ENCODE results near the gene TCF3.
"Not testable (repeated sequence)": the region's sequence is repeated elsewhere in the genome, so short reads cannot be mapped to it uniquely, and the experiment has no call there.

Gene TCF3

DNA sequence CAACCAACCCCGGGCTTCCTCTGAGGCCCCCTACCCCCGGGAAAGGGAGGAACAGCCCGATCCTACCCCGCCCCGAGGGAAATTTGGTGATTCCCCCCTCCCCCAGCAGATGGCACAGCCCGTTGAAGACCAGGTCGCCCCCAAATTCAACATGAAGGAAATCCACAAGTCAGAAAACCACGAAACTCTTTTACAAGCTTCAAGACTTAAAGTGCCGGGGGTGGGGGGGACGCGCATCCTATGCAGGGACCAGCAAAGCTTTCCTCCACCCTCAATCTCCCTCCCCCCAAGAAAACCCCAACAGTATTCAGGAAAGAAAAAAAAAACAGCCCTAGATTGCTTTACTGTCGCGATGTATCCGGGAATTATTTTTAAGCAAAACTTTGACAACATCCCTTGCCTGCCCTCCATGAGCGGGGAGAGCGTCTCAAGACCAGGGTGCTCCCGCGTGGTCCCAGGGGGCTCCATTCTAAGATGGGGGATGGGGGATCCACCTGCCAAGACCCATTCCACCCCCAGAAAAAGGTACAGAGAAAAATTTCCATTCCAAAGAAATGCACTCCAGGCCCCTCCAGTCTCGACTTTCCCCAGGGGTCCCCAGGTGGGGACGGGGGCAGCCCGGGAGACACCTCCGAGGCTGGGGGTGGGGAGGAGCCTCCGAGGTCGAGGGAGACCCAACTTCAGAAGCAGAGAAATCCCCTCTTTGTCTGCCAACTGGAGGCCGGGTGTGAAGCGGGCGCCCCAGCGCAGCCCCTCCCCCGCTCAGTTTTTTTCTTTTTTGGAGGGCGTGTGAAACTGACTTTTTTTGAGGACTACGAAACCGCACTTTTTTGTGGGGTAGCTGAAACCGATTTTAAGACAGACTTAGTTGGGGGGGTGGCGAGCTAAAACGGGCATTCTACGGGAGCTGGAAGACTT is 1.5 kb downstream of the TCF3 start:
- DNase-seq: peak; percentile 63

DNA sequence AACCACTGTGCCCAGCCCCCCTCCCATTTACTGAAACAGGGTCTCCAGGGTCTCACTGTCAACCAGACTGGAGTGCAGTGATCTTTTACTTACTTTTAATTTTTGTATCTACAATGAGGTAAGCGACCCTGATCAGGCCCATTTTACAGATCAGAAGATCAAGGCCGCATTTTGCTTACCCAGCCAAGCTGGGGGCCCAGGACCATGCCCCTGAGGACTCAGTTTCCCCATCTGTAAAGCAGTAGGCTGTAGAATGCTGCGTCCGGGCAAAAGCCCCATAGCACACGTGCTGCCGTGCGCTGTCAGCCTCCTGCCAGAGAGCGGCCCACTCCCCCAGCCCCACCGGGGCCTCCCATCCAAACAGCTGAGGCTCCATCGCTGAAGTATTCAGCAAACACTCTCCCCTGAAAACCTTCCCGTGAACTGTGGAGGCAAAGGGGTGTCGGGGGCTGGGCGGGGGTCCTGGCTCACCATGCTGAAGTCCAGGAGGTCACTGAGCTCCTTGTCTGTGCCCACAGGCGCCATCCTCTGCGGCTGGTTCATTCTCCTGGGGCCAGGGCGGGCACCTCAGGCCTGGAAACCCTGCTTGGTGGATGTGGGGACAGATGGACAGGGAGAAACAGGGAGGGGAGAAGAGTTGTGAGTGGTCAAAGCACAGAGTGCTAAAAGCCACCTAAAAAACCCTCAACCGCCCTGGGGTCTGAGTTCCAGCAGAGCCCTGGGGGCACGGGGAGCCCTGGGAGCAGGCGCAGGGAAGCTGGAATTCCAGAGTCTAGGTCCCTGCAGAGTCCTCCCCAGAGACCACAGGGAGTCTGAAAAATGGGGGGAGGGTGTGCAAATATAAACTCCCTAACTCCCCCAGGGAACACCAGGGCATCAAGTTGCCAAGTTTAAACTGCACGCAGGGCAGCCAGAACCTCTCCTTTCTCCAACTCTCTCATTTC is 2.4 kb downstream of the TCF3 start:
- no peak for DNase-seq

DNA sequence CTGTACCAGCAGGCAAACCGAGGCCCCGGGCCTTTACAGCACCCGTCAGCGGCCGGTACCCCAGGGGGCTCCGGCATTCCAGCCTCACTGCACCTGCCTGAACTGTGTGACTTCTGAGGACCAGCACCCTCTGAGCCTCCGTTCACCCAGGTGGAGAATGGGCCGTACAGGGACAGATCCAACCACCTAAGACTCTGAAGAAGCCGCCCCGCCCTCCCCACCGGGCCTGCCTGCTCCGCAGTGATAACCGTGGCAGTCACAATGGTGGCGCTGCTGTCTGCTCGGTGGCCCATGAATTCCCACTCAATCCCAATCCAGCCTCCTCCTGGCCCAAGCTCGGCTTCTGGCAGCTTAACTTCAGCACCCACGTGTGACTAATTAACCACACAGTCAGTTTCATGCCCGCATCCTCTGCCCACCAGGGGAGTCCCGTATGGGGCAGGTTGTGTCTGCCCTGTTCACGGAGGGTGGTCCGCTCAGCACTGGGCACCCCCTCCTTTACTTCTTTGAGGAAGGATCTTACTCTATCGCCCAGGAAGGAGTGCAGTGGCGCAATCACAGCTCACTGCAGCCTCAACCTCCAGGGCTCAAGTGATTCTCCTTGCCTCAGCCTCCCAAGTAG is 3.4 kb downstream of the TCF3 start:
- no peak for DNase-seq

DNA sequence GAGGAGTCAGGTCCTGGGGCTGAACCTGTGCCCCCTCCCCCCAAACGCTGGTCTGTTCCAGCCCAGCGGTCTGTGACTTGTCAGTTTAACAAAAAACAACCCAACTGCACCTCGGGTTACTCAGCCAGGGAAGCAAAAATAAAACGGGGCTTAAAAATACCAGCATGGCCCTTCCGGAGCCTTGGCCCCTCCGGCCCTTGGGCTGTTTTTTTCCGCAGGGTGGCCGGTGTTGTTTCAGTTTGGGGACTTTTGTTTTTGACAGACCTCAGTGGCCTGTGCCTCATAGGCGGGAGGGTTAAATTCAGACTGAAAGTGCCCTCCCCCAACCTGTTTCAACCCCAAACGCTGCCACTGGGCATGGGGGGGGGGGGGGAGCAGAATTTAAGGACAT is 4.0 kb downstream of the TCF3 start:
- no peak for DNase-seq

DNA sequence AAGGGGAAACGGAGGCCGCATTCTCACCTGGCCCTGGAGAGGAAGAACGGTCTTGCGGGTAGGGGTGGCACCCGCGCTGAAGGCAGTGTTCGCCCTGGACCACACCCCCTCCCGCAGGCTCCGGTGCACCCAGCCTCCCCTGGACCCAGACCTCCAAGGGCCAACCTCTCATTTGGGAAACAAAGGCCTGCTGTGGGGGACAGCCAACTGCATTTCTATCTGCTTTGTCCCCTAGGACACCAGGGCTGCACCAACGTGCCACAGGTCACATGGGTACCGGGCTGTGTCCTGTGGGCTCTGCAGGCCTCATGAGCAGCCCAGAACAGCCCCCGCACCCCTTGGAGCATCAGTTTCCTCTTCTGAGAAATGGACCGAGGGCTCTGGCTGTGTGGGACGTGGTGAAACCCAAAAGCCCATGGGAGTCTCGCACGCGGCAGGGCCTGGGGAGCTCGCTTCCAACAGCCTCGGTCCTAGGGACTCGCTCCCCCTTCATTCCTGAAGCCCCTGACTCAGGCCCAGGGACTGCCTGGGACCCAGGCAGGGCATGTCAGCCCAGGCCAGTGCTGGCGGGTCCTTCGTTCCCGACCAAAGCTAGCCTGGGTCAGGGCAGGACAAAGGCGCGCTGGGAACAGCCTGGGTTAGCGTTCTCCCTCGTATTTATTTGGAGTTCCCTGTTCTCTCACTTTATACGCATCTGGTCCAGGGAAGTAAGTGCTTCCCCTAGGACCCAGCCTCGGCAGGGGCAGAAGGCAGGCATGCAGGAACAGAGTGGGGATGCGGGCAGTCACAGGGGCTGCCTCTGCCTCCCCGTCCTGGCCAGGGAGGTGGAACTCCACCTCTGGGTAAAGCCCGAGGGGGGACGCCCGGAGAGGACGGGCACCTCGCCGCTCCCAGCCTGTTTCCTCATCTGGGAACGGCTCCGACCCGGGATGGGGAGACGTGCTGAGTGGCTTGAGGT is 4.6 kb downstream of the TCF3 start:
- DNase-seq: no peak

DNA sequence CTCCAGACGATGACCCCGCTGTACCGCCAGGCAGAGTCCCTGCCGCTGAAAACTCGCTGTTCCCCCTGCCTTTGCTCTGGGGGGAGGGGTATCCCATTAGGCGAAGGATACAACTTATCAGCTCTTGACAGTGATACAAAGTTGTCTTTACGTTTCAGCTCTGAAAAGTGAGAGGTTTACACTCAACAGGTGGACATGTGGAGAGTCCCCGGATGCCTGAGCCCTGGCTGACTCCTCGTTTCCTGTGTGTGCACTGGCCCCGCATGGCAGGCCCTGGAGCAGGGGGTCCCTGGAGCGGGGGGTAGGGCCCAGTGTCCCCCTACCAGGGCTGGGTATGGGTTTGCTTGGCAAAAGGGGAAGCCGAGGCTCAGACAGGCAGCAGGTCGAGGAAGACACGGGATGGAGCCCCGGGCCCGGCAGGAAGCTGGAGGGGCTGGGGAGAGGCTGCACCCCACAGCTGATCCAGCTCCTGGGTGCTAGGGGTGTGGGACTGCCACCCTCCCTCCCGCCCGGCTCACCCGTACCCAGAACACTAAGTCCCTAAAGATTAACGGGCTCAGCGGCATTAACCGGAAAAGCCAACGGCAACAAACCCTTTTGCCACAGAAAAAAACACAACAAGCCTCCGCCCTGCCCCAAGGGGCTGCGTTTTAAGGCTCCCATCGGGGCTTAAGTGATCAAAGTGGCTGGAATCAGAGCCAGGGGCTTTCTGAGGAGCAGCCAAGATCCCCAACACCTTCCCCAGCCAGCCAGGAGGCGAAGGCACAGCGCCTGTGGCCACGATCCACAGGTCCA is 5.6 kb downstream of the TCF3 start:
- no peak for DNase-seq

DNA sequence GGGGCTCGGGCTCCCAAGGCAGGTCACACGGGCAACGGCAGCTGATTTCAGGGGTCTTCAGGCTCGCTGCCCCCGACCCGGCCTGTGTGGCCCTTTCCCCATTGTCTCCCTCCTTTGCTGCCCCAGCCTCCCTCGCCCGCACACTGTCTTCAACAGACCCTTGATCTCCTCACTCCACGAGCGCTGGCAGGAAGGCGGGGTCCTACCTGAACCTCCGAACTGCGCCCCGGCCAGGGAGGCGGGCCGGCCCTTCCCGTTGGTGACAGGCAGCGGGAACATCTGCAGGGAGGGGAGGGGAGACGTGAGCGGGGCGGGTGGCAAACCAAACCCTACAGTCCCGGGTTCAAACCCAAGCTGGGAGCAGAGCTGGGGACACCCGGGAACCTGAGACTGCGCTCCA is 6.3 kb downstream of the TCF3 start:
- no peak for DNase-seq

DNA sequence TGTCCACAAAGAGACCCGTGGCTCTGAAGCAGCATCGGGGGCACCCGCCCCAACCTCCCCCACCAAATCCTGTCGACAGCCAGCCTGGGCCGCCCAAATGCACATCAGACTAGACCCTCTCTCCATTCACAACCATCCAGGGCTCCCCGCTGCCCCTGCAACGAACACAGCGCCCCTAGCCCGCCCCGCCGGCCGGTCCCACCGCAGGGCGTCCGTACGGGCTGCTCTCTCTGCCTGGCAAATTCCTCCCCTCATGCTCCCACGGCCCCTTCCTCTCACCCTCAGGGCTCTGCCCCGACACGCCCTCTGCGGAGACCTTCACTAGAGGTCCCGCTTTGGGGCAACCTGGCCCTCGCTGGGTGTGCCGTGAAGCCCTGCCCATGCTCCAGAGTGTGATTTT is 7.1 kb downstream of the TCF3 start:
- no peak for DNase-seq

DNA sequence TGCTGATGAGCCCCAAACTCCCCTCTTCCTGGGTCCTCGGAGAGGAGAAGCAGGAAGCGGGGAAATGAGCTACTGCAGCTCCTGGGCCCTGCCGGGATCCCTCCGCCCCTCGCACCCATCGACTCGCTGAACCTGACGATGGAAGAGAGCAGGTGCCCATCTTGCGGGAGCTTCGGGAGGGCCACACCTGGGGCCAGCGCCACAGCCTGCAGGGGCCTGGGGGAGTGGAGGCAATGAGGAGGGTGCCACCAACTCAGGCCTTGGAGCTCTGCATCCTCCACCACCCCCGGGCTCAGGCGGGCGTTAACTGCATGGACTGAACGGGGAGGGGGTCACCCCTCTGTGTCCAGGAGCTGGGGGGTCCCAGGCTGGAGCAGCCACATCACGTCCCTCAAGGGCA is 8.3 kb downstream of the TCF3 start:
- DNase-seq: no peak

DNA sequence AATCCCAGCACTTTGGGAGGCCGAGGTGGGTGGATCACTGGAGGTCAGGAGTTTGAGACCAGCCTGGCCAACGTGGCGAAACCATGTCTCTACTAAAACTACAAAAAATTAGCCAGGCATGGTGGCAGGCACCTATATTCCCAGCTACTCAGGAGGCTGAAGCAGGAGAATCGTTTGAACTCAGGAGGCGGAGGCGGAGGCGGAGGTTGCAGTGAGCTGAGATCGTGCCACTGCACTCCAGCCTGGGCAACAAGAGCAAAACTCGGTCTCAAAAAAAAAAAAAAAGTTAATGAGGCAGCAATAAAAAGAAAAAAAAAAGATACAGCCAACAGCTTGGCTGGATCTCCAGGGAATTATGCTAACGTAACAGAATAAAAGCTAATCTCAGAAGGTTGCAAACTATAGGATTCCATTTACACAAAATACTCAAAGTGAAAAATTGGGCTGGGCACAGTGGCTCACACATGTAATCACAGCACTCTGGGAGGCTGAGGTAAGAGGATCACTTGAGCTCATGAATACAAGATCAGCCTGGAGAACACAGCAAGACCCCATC is 11.4 kb downstream of the TCF3 start:
- DNase-seq: not testable (repeated sequence)

DNA sequence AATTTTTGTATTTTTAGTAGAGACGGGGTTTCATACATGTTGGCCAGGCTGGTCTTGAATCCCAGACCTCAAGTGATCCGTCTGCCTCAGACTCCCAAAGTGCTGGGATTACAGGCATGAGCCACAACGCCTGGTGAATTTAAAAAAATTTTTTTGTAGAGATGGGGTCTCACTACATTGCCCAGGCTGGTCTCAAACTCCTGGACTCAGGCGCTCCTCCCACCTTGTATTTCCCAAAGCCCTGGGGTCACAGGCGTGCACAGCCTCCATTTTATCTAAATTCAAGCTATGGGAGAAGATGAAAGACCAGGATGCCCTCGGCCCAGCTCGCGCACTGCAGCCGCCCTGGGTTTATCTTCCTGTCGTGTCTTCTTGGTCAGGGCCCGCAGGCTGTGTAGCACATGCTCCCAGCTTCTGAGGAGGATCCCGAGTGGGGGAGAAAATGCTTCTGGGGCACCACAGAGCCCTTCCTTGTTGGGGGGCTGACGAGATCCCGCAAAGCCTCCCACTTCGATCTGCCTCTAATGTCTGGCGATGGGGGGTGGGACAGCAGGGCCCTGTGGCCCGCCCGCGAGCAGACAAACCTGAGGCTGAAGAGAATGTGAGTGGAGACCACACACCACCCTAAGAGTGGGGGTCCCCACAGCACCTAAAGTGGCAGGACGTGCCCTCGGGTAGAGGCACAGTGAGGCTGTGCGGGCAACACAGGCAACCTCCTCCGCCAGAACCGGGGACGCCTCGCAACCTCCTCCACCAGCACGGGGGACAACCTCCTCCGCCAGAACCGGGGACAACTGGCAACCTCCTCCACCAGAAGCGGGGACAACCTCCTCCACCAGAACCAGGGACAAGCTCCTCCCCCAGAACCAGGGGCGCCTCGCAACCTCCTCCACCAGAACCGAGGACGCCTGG is 15.8 kb downstream of the TCF3 start:
- DNase-seq: no peak

DNA sequence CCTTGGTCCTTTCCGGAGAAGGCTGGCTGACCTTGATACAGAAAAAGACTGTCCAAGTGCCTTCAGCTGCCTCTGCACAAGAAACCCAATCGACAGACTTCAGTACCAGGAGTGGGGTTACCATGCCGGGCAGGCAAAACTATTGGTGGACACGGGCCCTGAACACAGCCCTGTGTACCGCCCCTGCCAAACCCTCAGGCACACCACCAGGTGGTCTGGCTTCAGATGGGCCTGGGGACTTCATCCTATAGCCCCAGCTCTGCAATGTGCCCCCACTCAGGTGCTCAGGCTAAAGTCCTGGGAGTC is 17.5 kb downstream of the TCF3 start:
- DNase-seq: no peak

DNA sequence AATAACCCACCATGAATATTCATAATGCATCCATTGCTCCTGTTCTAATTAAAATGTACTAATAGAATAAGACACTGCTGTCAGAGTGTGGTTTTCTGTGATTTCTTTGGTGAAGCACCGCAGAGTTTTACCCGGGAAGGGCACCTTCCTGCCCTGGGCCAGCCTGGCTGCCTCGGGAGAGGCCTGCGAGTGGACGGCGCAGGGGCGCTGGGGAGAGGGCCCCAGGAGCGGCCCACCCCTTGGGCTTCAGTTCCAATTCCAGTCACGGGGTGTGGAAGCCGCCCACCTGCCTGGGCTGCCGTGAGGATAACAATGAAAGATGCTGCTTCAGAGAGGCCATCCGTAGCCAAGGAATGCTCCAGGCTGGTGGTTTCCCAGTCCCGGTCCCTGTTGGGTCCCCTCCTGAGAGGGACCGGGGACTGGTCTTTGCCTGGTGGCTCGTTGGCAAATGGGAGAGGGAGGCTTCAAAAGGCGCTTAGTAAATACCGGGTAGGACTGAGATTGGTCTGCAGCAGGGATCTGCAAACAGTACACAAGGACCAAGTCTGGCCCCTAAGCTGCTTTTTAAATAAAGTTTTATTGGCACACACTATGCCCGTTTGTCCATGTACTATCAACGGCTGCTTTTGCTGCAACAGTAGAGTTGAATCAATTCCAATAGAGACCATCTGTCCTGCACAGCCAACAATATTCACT is 18.0 kb downstream of the TCF3 start:
- DNase-seq: no peak

DNA sequence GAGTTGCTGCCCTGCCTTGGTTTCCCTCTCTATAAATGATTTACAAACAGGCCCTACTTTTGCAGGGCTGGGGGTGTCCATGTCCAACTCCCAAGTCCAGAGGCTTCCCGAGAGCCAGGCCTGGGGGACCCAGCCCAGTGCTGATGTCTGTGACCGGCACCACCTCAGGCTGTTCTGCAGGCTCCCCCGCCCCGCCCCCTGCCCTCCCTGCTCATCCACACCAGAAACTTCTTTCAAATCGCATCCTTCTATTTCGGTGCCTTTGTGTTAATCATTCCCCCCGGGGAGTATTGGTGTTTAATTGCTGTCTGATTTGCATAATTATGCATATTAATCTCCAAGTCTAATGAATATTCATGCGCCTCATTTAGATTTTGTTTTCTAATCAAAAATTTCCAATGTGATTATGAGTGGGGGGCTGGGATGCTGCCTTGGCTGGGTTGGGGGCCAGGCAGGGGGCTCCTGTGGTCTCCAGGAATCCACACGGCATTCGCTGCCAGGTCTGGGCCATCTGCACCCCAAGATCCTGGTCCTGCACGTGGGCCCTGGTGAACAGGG is 19.1 kb downstream of the TCF3 start:
- no peak for DNase-seq

DNA sequence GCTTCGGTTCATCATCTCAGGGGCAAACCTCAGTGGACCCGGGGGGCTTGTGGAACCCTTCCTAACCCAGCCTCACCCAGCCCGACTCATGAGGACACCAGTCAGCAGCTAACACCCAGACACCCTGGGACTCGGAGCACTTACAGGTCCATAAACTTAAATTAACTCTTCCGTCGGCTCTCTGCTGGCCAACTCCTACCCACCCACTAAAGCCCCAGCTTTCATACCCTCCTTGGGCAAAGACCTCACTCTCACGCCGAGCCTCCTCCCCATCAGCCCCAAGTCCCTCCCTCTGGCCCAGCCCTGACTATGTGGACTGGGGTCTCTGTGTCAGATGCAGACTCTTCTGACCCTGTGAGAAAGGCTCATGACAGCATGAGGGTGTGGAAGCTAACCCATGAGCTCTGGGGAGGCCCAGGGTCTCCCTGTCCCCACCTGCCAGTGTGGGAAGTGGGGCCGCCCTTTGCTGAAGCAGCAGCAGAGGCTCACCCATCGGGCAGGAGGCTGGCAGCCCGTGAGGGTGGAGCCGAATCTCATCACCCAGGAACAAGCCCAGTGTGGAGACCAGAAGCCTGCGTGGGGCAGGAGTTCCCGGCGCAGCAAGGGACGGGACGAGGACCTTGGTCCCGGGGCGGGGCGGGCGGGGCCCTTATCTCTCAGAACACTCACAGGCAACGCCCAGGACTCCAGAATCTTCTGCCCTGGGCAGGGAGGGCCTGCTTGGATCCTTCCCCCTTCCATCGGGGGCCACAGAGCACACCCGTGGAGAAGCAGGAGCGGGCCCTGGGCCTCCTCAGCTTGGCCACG is 19.8 kb downstream of the TCF3 start:
- no peak for DNase-seq

DNA sequence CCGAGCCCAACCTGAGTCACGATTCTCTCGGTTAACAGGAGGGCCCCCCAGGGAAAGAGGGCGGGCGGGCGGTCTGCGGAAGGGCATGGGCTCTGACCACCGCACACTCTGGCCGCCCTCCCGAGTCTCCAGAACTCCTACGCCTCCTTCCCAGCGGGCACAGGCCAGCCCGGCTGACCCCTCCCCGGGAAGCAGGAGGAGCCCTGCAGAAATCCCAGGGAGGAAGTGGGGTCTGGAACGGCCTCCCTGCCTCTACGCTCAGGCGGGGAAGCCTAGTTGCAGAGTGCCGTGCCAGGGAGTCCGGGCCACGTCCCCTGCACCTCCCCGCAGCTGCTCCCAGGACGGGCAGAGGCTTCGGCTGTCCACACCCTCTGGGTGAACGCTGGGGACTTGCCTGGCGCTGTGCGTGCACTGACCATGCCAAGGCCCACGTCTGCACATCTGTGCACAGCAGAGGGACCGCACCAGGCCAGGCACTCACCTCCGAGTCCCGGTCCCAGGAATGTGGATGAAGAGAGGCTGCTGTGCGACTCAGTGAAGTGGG is 20.8 kb downstream of the TCF3 start:
- DNase-seq: no peak

DNA sequence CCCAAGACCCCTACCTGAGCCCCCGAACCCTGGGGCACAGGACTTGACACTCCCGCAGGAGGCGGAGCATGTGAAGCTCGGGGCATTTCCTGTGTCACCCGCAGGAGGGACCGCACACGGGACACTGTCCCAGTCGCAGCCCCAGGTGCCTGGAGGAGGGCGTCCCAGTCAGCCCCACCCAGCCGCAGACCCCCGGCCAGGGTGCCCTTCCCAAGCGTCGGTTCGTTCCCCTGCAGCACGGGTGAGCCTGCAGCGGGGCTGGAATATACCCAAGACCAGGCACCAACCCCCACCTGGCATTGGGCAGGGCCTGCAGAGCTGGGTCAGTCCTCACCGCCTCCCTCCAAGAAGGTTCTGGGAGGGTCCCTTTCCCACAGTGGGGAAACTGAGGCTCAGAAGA is 21.6 kb downstream of the TCF3 start:
- no peak for DNase-seq

DNA sequence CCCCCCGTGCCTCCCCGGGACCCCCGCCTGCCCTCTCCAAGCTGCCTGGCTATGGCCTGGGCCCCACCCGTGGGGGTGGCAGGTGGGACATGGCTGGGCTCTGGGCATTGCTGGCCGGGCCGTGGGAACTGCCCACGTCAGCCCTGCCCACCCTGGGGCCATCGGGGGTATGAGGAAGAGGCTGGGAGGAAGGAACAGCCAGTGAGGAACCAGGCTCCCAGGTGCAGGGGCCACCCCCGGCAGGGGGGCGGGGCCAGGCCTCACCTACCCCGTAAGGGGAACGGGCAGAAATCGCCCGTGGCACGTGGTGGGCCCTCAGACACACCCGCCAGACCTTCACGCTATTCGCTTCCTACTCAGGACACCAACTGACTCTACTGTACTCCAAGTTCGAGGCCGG is 22.4 kb downstream of the TCF3 start:
- no peak for DNase-seq
